Karpas-422 (cell line): ENCODE measurements around the gene MAP3K20. TPM values are rescaled to one million over a fixed set of nuclear protein-coding genes. Genes with fewer than 3 reads are reported as not detected.

Experiments
- DNase-seq: peaks from one replicate; pipeline ENCODE4 v3.0.0-alpha.2; 2015
- H2AFZ ChIP-seq: fragments of 200-600 bp; sonication (generic); 2 replicates; pipeline ENCODE4 v1.6.1; 2014; ENCODE audit warnings: antibody characterized with exemption, low read length, mixed read lengths
- H3K27ac ChIP-seq: fragments of 200-600 bp; sonication (generic); 2 replicates; pipeline ENCODE4 v1.5.1; 2014; ENCODE audit warnings: mild to moderate bottlenecking, low read length, moderate library complexity
- H3K27me3 ChIP-seq: fragments of 200-600 bp; sonication (generic); 2 replicates; pipeline ENCODE4 v1.6.1; 2014; ENCODE audit warnings: low read length, mixed read lengths
- H3K36me3 ChIP-seq: fragments of 200-600 bp; sonication (generic); 2 replicates; pipeline ENCODE4 v1.6.1; 2014; ENCODE audit warnings: low read length, mixed read lengths; ENCODE audit not compliant: insufficient read depth
- H3K4me1 ChIP-seq: fragments of 200-600 bp; sonication (generic); 2 replicates; pipeline ENCODE4 v1.6.1; 2014; ENCODE audit warnings: mild to moderate bottlenecking, low read length, mixed read lengths
- H3K4me2 ChIP-seq: fragments of 200-600 bp; sonication (generic); 2 replicates; pipeline ENCODE4 v1.6.1; 2014; ENCODE audit warnings: low read length, low read depth, mild to moderate bottlenecking; ENCODE audit not compliant: poor library complexity, severe bottlenecking
- H3K4me3 ChIP-seq: fragments of 200-600 bp; sonication (generic); 2 replicates; pipeline ENCODE4 v1.5.1; 2014; ENCODE audit warnings: mild to moderate bottlenecking, antibody characterized with exemption, low read length, mixed read lengths
- H3K79me2 ChIP-seq: fragments of 200-600 bp; sonication (generic); 2 replicates; pipeline ENCODE4 v1.6.1; 2014; ENCODE audit warnings: mild to moderate bottlenecking, low read length, mixed read lengths
- H3K9ac ChIP-seq: fragments of 200-600 bp; sonication (generic); 2 replicates; pipeline ENCODE4 v1.6.0; 2014; ENCODE audit warnings: low read length
- H3K9me2 ChIP-seq: fragments of 200-600 bp; sonication (generic), shearing (Covaris generic); replicated peaks from 2 replicates; pipeline ENCODE4 v1.6.0; 2014; ENCODE audit warnings: mild to moderate bottlenecking, low read length, moderate library complexity; ENCODE audit not compliant: insufficient read depth
- H3K9me3 ChIP-seq: fragments of 300-700, 200-600 bp; sonication (generic); 2 replicates; pipeline ENCODE4 v1.6.1; 2014; ENCODE audit warnings: low read length, mixed read lengths
- H4K20me1 ChIP-seq: fragments of 200-600 bp; sonication (generic); 2 replicates; pipeline ENCODE4 v1.6.1; 2014; ENCODE audit warnings: mild to moderate bottlenecking, antibody characterized with exemption, low read length, low read depth; ENCODE audit not compliant: insufficient read depth
- total RNA-seq: library from RNA; depleted of rRNA; stranded (reverse); fragments of >200 nt; shearing (Covaris generic); gene quantifications from 2 replicates; pipeline ENCODE4 v1.2.3, GENCODE V29; 2014; ENCODE audit warnings: low replicate concordance

Gene MAP3K20
- total RNA-seq, 1 experiment from 2014 or later = 0.34 TPM

- Histone ChIP-seq H3K9me3 (no peaks in the 10 kb centered on the region), H3K36me3 (no peaks in the 10 kb centered on the region), H3K79me2 (no peaks in the 10 kb centered on the region), H3K9ac (no peak overlapping the region), H2AFZ (no peak overlapping the region), H3K27me3 (no peaks in the 10 kb centered on the region), H3K4me3 (no peak overlapping the region), H3K4me2 (no peak overlapping the region), H3K4me1 (peaks cover 12% of the 10 kb centered on the region), H4K20me1 (no peaks in the 10 kb centered on the region), H3K9me2 (no peaks in the 10 kb centered on the region), H3K27ac (no peak overlapping the region)
- no peak for DNase-seq
Measured at GRCh38 chr2:173311844-173312606, 236.4 kb downstream of the MAP3K20 start.
